Neural crest cell (in vitro differentiated cells): Measurements from ENCODE around the gene LILRB1. TPM values are rescaled to one million over a fixed set of nuclear protein-coding genes. Genes with fewer than 3 reads are reported as not detected.

Experiments used
- DNase-seq: peaks from one replicate; pipeline ENCODE4 v3.0.0; 2021; ENCODE audit warnings: low read depth, mixed read lengths, low spot score
- H3K27ac Mint-ChIP-seq: one replicate; pipeline ENCODE4 v1.8.0; 2021; ENCODE audit warnings: mild to moderate bottlenecking, mixed read lengths; ENCODE audit not compliant: unreplicated experiment
- H3K27me3 Mint-ChIP-seq: 2 replicates; pipeline ENCODE4 v1.8.0; 2021; ENCODE audit warnings: low read depth, mild to moderate bottlenecking, mixed read lengths
- H3K36me3 Mint-ChIP-seq: 2 replicates; pipeline ENCODE4 v1.8.0; 2021; ENCODE audit warnings: low read depth, mild to moderate bottlenecking, mixed read lengths
- H3K4me1 Mint-ChIP-seq: 2 replicates; pipeline ENCODE4 v1.8.0; 2021; ENCODE audit warnings: mixed read lengths
- H3K4me3 Mint-ChIP-seq: one replicate; pipeline ENCODE4 v1.8.0; 2021; ENCODE audit warnings: mild to moderate bottlenecking, mixed read lengths
- H3K9me3 Mint-ChIP-seq: 2 replicates; pipeline ENCODE4 v1.8.0; 2021; ENCODE audit warnings: mixed read lengths
- CTCF ChIP-seq: fragments of 200-600 bp; sonication (generic); conservative IDR thresholded peaks from 2 replicates; pipeline ENCODE4 v1.5.0; 2021; ENCODE audit warnings: antibody characterized with exemption, mild to moderate bottlenecking
- microRNA-seq: library from miRNA; unstranded; fragments of <30 nt; microRNA quantifications from one replicate; pipeline ENCODE4, GENCODE V29; 2020
- total RNA-seq: library from RNA; stranded (reverse); gene quantifications from 2 replicates; pipeline ENCODE4 v1.2.1, GENCODE V29; 2021

Gene LILRB1
- total RNA-seq, 1 donor from 2014 or later: not detected

GRCh38 chr19:54684527-54684926, 54.2 kb downstream of the LILRB1 start:
- Mint-ChIP-seq H3K4me3 (no peak overlapping the region), H3K4me1 (no peaks in the 10 kb centered on the region), H3K27me3 (no peaks in the 10 kb centered on the region), H3K9me3 (peaks cover 21% of the 10 kb centered on the region), H3K36me3 (no peaks in the 10 kb centered on the region), H3K27ac (no peak overlapping the region)
- TF ChIP-seq CTCF: no peak
- DNase-seq: no peak

Small RNA genes lying within 50 kb of the gene (microRNA-seq; reads per million reads assigned to microRNA genes)
- not detected for gene MIR8061

Other genes starting within 250 kb of the LILRB1 start
- gene TTYH1, start 215.0 kb upstream of the LILRB1 start, total RNA-seq: 180 and 207 TPM in 2 replicates
- gene LENG8, start 181.3 kb upstream of the LILRB1 start, total RNA-seq: 157 and 161 TPM in 2 replicates
- 2.5 and 3.0 TPM in 2 replicates for gene LENG9, start 166.7 kb upstream of the LILRB1 start, total RNA-seq
- gene CDC42EP5, start 157.2 kb upstream of the LILRB1 start, total RNA-seq: 6.7 and 7.7 TPM in 2 replicates
- gene LAIR2, start 127.7 kb upstream of the LILRB1 start, total RNA-seq: not detected in 2 replicates
- not detected in 2 replicates for gene LILRA2, start 56.7 kb upstream of the LILRB1 start, total RNA-seq
- not detected in 2 replicates for gene LILRA1, start 36.9 kb upstream of the LILRB1 start, total RNA-seq
- gene LILRB4, start 32.5 kb downstream of the LILRB1 start, total RNA-seq: not detected in 2 replicates
- not detected in 2 replicates for gene KIR3DL3, start 94.0 kb downstream of the LILRB1 start, total RNA-seq
- gene KIR2DL3, start 108.0 kb downstream of the LILRB1 start, total RNA-seq: not detected in 2 replicates
- gene KIR2DL1, start 139.3 kb downstream of the LILRB1 start, total RNA-seq: not detected in 2 replicates
- not detected in 2 replicates for gene KIR2DL4, start 173.1 kb downstream of the LILRB1 start, total RNA-seq
- not detected in 2 replicates for gene KIR3DL1, start 186.0 kb downstream of the LILRB1 start, total RNA-seq
- not detected in 2 replicates for gene KIR2DS4, start 202.2 kb downstream of the LILRB1 start, total RNA-seq
- gene KIR3DL2, start 220.0 kb downstream of the LILRB1 start, total RNA-seq: not detected in 2 replicates
- gene FCAR, start 243.8 kb downstream of the LILRB1 start, total RNA-seq: not detected in 2 replicates